GM19238 (cell line): ENCODE data around the gene BHLHE40.

Source experiments
- DNase-seq: peaks from one replicate; pipeline ENCODE4 v3.0.0; 2011; ENCODE audit warnings: low spot score; ENCODE audit not compliant: insufficient read length

BHLHE40 gene

GRCh38 chr3:5019411-5020241 lies 40.4 kb downstream of the BHLHE40 start:
- no peak for DNase-seq

GRCh38 chr3:5020242-5020722 lies 41.0 kb downstream of the BHLHE40 start:
- no peak for DNase-seq

DNA sequence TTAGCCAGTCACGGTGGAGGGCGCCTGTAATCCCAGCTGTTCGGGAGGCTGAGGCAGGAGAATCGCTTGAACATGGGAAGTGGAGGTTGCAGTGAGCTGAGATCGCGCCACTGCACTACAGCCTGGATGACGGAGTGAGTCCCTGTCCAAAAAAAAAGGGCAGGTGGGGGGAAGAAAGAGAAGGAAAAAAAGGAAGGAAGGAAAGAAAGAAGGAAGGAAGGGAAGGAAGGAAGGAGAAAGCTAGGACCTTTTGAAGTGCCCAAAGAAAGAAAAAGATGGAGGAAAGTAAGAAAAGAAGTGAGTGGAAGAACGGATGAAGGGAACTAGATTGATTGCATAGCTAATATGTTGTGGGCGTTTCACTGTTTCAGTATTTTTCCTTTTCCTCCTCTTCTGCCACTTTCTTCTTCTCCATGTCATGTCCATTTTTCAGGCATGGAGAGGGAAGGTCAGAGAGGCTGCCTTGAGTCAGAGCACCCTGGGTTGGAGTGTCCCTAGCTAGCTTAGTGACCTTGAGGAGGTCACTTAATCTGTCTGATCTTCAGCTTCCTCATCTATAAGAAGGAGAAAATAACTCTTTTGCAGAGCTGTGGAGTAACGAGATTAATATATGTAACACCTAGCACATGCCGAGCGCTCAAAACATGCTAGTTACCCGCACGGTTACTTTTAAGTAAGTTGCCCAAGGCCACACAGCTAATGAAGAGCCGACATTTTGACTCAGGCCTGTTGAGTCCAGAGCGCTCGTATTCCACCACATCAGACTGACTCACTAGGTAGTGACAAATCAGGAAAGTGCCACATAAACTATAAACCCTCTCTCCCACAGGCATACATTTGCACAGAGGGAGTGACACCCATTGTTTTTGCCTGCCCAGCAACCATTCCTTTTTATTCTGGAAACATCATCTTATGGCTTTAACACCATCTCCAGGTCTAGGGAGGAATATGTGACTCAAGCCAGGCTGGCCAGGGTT lies 42.2 kb downstream of the BHLHE40 start:
- no peak for DNase-seq

- DNase-seq, result peak; percentile 52
These were observed 43.1 kb downstream of the BHLHE40 start for GRCh38 chr3:5022187-5022965.

DNA sequence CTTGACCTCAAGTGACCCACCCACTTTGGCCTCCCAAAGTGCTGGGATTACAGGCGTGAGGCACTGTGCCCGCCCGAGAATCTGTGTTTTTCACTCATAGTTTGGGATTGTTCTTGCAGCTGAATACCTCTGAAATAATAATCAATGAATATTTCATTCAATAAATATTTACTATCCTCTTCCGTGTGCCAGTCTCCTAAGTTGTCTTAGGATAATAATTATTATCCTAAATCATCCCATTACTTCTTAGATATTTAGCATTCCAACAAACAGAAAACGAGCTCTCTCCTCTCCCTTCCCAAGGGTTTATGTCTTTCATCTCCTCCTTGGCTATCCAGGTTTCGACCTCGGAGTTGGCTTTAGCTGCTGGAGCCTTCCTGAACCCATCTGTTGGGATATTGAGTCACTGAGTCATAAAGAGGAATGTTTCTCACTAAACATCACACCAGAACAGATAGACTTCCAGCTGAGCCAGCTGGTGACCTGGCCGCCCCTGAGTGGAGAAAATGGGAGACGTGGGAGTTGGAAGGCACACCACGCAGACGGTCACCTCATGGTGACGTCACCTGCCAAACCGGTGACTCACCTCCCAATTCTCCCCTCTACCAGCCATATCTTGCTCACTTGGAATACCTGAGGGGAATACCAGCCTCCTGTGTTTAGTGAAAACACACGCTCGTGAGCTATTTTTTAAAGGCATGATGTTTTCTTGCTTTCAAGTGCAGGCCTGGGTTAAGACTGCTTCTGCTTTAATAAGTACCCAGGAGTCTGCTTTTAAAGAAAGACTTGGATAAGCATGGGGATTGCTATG lies 43.9 kb downstream of the BHLHE40 start:
- DNase-seq, result no peak

DNA sequence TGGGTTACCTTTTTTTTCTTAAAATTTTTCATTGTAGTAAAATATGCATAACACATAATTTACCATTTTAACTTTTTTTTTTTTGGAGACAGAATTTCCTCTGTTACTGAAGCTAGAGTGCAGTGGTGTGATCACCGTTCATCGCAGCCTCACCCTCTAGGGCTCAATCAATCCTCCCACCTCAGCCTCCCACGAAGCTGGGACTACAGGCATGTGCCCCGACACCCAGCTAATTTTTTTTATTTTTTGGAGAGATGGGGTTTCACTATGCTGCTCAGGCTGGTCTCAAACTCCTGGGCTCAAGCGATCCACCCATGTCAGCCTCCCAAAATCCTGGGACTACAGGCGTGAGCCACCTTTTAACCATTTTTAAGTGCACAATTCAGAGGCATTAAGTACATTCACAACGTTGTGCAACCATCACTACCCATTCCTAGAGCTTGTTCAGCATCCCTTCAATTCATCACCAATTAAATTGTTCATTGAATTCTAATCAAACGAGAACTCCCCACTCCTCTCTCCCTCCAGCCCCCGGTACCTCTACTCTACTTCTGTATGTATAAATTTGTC lies 44.6 kb downstream of the BHLHE40 start:
- DNase-seq, result no peak

GRCh38 chr3:5026046-5026362 lies 46.8 kb downstream of the BHLHE40 start:
- DNase-seq, result no peak

GRCh38 chr3:5029715-5030114 lies 50.5 kb downstream of the BHLHE40 start:
- no peak for DNase-seq

- no peak for DNase-seq
These were observed 50.9 kb downstream of the BHLHE40 start for GRCh38 chr3:5030152-5030551.

- no peak for DNase-seq
These were observed 53.6 kb downstream of the BHLHE40 start for GRCh38 chr3:5032844-5033243.
